ENCODE measurements around the gene RNF114. TPM values are rescaled to one million over a fixed set of nuclear protein-coding genes. Genes with fewer than 3 reads are reported as not detected.

The RNF114 gene
- total and polyA plus RNA-seq, 2 donors (not counting 3 experiments of a cell fraction or from before 2014, with no cell fraction given) = 45.8 to 81.7 TPM

- no peaks in the 10 kb centered on the region for H3K27me3 ChIP-seq (ENCODE audit: control insufficient read depth in 2 of 2, insufficient read depth in 2 of 2, low read length in 2 of 2)
- H3K9me3 ChIP-seq (replicated peaks; ENCODE audit: control insufficient read depth, insufficient read depth, low read length) = no peaks in the 10 kb centered on the region
- POLR2A ChIA-PET = no interaction called here
- no peak overlapping the region for H3K4me2 ChIP-seq (ENCODE audit: insufficient read depth, low read length)
- no peak for DNase-seq (ENCODE audit: low read depth, low spot score)
- peaks cover 7% of the 10 kb centered on the region for H3K4me1 ChIP-seq (ENCODE audit: control insufficient read depth, extremely low read depth, insufficient read depth, low read length)
- H3K79me2 ChIP-seq (ENCODE audit: control insufficient read depth, insufficient read depth, low read length) = no peaks in the 10 kb centered on the region
- H3K9ac ChIP-seq (replicated peaks; ENCODE audit: extremely low read depth, insufficient read depth, low read length) = no peak overlapping the region
- no peaks in the 10 kb centered on the region for H3K36me3 ChIP-seq (ENCODE audit: control insufficient read depth in 2 of 2, extremely low read depth in 1 of 2, insufficient read depth in 2 of 2, low read length in 2 of 2)
- dilution Hi-C loops (cut with MboI; ENCODE audit: extremely low pct_ligation_motif_present, low sequenced_read_pairs) (no loop called here), intact Hi-C loops (cut with micrococcal nuclease) (no loop called here)
- CTCF ChIA-PET = interaction anchor here (0.7 to 5.4 kb wide), 3 partner anchors 12 to 146 kb away, joined by 4 to 38 read pairs (median 27); partner anchors contain the start of gene UBE2V1
- H3K9me1 ChIP-seq (replicated peaks; ENCODE audit: control insufficient read depth, extremely low read depth, insufficient read depth, low read length) = no peaks in the 10 kb centered on the region
- no peak overlapping the region for H3K4me3 ChIP-seq (replicated peaks in 1 of 3; ENCODE audit: insufficient read depth in 1 of 3, low read depth in 1 of 3, low read length in 3 of 3)
- no peak overlapping the region for H3K27ac ChIP-seq (ENCODE audit: insufficient read depth, low read depth, low read length)
- no peaks in the 10 kb centered on the region for H4K20me1 ChIP-seq (replicated peaks; ENCODE audit: control insufficient read depth, extremely low read depth, insufficient read depth, low read length)
- no TSS peak for BruUV-seq (replicated peaks)
- TF ChIP-seq MAX (IDR thresholded peaks at IDR 0.05; ENCODE audit: insufficient read depth, insufficient read length) (no peak), POLR2AphosphoS5 (IDR thresholded peaks at IDR 0.05; ENCODE audit: insufficient read depth, low read depth, low read length) (no peak), MYC (IDR thresholded peaks at IDR 0.05; ENCODE audit: low read depth, low read length) (no peak)
- no peak overlapping the region for H2AFZ ChIP-seq (ENCODE audit: low read depth, low read length)
- no peak for FAIRE-seq
Measured at GRCh38 chr20:49966861-49967260, 30.7 kb downstream of the RNF114 start.

- no peak for DNase-seq (ENCODE audit: low read depth, low spot score)
- H2AFZ ChIP-seq (ENCODE audit: low read depth, low read length) = no peak overlapping the region
- H3K4me3 ChIP-seq (replicated peaks in 1 of 3; ENCODE audit: insufficient read depth in 1 of 3, low read depth in 1 of 3, low read length in 3 of 3) = no peak overlapping the region
- H3K27me3 ChIP-seq (ENCODE audit: control insufficient read depth in 2 of 2, insufficient read depth in 2 of 2, low read length in 2 of 2) = no peaks in the 10 kb centered on the region
- H3K79me2 ChIP-seq (ENCODE audit: control insufficient read depth, insufficient read depth, low read length) = no peaks in the 10 kb centered on the region
- intact Hi-C loops (cut with micrococcal nuclease) (no loop called here), dilution Hi-C loops (cut with MboI; ENCODE audit: extremely low pct_ligation_motif_present, low sequenced_read_pairs) (no loop called here)
- no peaks in the 10 kb centered on the region for H3K36me3 ChIP-seq (ENCODE audit: control insufficient read depth in 2 of 2, extremely low read depth in 1 of 2, insufficient read depth in 2 of 2, low read length in 2 of 2)
- H3K9me1 ChIP-seq (replicated peaks; ENCODE audit: control insufficient read depth, extremely low read depth, insufficient read depth, low read length) = no peaks in the 10 kb centered on the region
- ChIA-PET POLR2A (no interaction called here), CTCF (interaction anchor here (0.5 to 23.6 kb wide), 3 partner anchors 10 to 99 kb away, joined by 3 to 1187 read pairs (median 24); no protein-coding TSS in a partner anchor)
- TF ChIP-seq FOS (IDR thresholded peaks at IDR 0.05; ENCODE audit: borderline replicate concordance, insufficient read depth, low read length) (no peak), EZH2 (IDR thresholded peaks at IDR 0.05; ENCODE audit: borderline replicate concordance, low read depth, low read length, severe bottlenecking) (no peak), MAX (IDR thresholded peaks at IDR 0.05; ENCODE audit: insufficient read depth, insufficient read length) (no peak), POLR2A (IDR thresholded peaks at IDR 0.05; ENCODE audit: low read depth, low read length) (no peak), MYC (IDR thresholded peaks at IDR 0.05; ENCODE audit: low read depth, low read length) (no peak), POLR2AphosphoS5 (IDR thresholded peaks at IDR 0.05; ENCODE audit: insufficient read depth, low read depth, low read length) (no peak), CTCF (IDR thresholded peaks at IDR 0.05; ENCODE audit: extremely low read depth in 1 of 2, insufficient read depth in 1 of 2, low read depth in 1 of 2, low read length in 2 of 2) (no peak)
- H4K20me1 ChIP-seq (replicated peaks; ENCODE audit: control insufficient read depth, extremely low read depth, insufficient read depth, low read length) = no peaks in the 10 kb centered on the region
- H3K4me2 ChIP-seq (ENCODE audit: insufficient read depth, low read length) = peak overlapping the region; percentile 16
- FAIRE-seq = no peak
- H3K4me1 ChIP-seq (ENCODE audit: control insufficient read depth, extremely low read depth, insufficient read depth, low read length) = peaks cover 7% of the 10 kb centered on the region
- H3K9ac ChIP-seq (replicated peaks; ENCODE audit: extremely low read depth, insufficient read depth, low read length) = no peak overlapping the region
- no peaks in the 10 kb centered on the region for H3K9me3 ChIP-seq (replicated peaks; ENCODE audit: control insufficient read depth, insufficient read depth, low read length)
- BruUV-seq (replicated peaks) = no TSS peak
- H3K27ac ChIP-seq (ENCODE audit: insufficient read depth, low read depth, low read length) = no peak overlapping the region
Measured at GRCh38 chr20:49969234-49969633, 33.0 kb downstream of the RNF114 start.

Measured in endothelial cell of umbilical vein (primary cell).